Activated B cell treated with CpG ODN at 0.5 μM for 24 hours (primary cell): ENCODE data around the gene ABCB9. TPM values are rescaled to one million over a fixed set of nuclear protein-coding genes. Genes with fewer than 3 reads are reported as not detected.

Source experiments
- ATAC-seq: fragments of 200-7000 bp; cut with Tn5 transposase; one replicate; pipeline ENCODE4 v1.10.0; 2021; ENCODE audit warnings: low read depth, mild to moderate bottlenecking, moderate library complexity
- CTCF ChIA-PET: fragments of 350-600 bp; sonication (Branson Sonifier 250); formaldehyde crosslinking; loops from one replicate; lab custom pipeline; 2021; ENCODE audit warnings: antibody characterized with exemption; lab: Charles Lee
- POLR2A ChIA-PET: fragments of 350-600 bp; sonication (Branson Sonifier 250); formaldehyde crosslinking; loops from one replicate; lab custom pipeline; 2021; ENCODE audit warnings: antibody characterized with exemption; lab: Charles Lee
- DNase-seq: peaks from one replicate; pipeline ENCODE4 v3.0.0; 2022
- H3K27ac Mint-ChIP-seq: one replicate; pipeline ENCODE4 v1.8.0; 2020; ENCODE audit warnings: mixed read lengths
- H3K27me3 Mint-ChIP-seq: one replicate; pipeline ENCODE4 v1.8.0; 2021; ENCODE audit warnings: mixed read lengths
- H3K36me3 Mint-ChIP-seq: one replicate; pipeline ENCODE4 v1.8.0; 2021; ENCODE audit warnings: low read depth, mixed read lengths
- H3K4me1 Mint-ChIP-seq: one replicate; pipeline ENCODE4 v1.8.0; 2021; ENCODE audit warnings: mixed read lengths
- H3K4me3 Mint-ChIP-seq: one replicate; pipeline ENCODE4 v1.8.0; 2020; ENCODE audit warnings: mild to moderate bottlenecking, mixed read lengths
- H3K9me3 Mint-ChIP-seq: one replicate; pipeline ENCODE4 v1.8.0; 2020; ENCODE audit warnings: mixed read lengths
- intact Hi-C: fragments of 100-400 bp; cut with micrococcal nuclease; formaldehyde crosslinking; loops from one replicate; pipeline ENCODE4 v1.15.1; 2024
- total RNA-seq: library from RNA; stranded (reverse); gene quantifications from 2 replicates; pipeline ENCODE4 v1.2.3, GENCODE V29; 2022
- TF ChIP-seq, protein P1 (sequence below): fragments of 200-600 bp; IDR thresholded peaks from one replicate; pipeline ENCODE4 v1.8.0; 2022; ENCODE audit warnings: antibody characterized with exemption, mild to moderate bottlenecking

Gene ABCB9
- total RNA-seq, 1 donor from 2014 or later: 4.6 TPM

DNA sequence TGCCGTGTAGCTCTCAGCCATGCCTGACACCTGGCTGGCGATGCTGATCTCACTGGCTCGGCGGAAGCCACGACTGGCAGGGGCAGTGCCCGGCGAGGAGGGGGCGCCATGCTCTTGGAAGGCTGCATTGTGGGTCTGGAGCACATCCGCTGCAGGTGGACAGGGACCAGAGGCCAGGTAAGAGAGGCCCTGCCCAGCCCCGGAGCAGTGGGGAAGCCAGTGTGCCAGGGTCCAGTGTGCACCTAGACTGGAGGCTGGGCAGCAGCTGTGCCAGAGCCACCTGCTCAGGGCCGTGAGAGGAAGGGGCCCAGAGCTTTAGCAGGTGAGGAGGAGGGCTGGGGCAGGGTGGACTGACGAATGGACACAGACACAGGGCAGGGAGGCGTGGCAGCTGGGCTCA, 24.3 kb upstream of the ABCB9 start:
- H3K27me3 Mint-ChIP-seq: no peaks in the 10 kb centered on the region
- no peak overlapping the region for H3K27ac Mint-ChIP-seq
- intact Hi-C loops: no loop called here
- H3K9me3 Mint-ChIP-seq: no peaks in the 10 kb centered on the region
- no peak for DNase-seq
- peaks cover 4% of the 10 kb centered on the region for H3K4me1 Mint-ChIP-seq
- H3K4me3 Mint-ChIP-seq: no peak overlapping the region
- CTCF ChIA-PET: no interaction called here
- peaks cover 5% of the 10 kb centered on the region for H3K36me3 Mint-ChIP-seq
- TF ChIP-seq, protein P1, sequence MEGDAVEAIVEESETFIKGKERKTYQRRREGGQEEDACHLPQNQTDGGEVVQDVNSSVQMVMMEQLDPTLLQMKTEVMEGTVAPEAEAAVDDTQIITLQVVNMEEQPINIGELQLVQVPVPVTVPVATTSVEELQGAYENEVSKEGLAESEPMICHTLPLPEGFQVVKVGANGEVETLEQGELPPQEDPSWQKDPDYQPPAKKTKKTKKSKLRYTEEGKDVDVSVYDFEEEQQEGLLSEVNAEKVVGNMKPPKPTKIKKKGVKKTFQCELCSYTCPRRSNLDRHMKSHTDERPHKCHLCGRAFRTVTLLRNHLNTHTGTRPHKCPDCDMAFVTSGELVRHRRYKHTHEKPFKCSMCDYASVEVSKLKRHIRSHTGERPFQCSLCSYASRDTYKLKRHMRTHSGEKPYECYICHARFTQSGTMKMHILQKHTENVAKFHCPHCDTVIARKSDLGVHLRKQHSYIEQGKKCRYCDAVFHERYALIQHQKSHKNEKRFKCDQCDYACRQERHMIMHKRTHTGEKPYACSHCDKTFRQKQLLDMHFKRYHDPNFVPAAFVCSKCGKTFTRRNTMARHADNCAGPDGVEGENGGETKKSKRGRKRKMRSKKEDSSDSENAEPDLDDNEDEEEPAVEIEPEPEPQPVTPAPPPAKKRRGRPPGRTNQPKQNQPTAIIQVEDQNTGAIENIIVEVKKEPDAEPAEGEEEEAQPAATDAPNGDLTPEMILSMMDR: no peak
- POLR2A ChIA-PET: interaction anchor here (1.2 to 1.5 kb wide), 2 partner anchors 11 to 16 kb away, joined by 3 read pairs; partner anchors contain the start of genes ARL6IP4 and OGFOD2
- no peak for ATAC-seq

DNA sequence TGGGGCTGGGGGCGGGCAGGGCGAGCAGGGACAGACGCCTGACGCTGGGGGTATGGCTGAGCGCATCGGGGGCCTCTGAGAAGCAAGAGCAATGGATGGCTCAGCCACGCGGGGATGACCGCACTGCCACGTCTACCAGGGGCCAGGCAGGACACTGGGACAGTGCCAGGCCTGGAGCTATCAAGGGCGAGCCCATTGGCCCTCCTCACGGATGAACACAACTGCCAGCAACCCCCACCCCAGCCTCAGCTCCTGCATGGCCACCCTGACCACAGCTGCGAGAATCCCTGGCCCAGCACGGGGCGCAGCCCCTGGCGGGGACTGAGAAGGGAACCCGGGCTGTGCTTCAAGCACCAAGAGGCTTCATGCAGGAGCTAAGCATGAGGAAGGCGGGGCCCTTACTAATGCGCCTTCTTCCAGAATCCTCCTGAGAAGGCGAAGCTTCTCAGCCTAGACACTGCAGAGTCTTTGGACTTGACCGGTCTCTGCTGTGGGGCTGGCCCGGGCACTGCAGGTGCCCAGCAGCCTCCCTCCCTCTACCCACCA, 23.7 kb upstream of the ABCB9 start:
- DNase-seq (no peak), ATAC-seq (no peak)
- POLR2A ChIA-PET: interaction anchor here (1.2 to 1.5 kb wide), 2 partner anchors 10 to 15 kb away, joined by 3 read pairs; partner anchors contain the start of genes ARL6IP4 and OGFOD2
- Mint-ChIP-seq H3K4me1 (peaks cover 5% of the 10 kb centered on the region), H3K36me3 (peaks cover 8% of the 10 kb centered on the region), H3K27ac (no peak overlapping the region), H3K4me3 (no peak overlapping the region), H3K27me3 (no peaks in the 10 kb centered on the region), H3K9me3 (no peaks in the 10 kb centered on the region)
- intact Hi-C loops: no loop called here
- CTCF ChIA-PET: no interaction called here
- TF ChIP-seq, protein P1: no peak

DNA sequence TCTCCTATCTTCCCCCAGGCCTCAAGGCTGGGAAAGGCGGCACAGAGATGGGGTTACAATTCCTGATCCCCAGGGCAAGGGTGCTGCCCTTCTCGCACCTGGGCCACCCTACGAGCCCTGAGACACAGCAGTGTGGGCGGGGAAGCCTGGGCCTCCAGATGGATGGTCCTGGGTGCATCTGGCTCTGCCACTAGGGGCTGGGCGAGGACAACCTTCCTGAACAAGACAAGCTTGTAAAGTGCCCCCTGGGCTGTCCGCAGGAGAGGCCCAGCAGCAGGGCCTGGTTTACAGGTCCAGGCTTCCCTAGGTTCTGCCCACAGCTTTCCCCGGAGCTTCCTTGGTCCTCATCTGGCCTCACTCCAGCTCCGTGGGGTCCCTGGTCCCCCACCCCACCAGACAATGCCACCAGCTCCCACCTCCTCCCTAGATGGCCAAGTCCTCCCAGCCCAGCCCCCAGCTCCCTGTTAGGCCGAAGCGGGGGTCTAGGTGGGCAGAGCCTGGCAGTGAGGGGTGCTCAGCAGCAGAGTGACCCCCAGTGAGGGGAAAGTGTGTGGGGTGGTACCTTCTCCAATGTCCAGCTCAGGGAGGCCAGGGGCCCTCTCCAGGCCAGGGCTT, 23.1 kb upstream of the ABCB9 start:
- TF ChIP-seq, protein P1: no peak
- Mint-ChIP-seq H3K4me1 (peaks cover 11% of the 10 kb centered on the region), H3K27me3 (no peaks in the 10 kb centered on the region)

DNA sequence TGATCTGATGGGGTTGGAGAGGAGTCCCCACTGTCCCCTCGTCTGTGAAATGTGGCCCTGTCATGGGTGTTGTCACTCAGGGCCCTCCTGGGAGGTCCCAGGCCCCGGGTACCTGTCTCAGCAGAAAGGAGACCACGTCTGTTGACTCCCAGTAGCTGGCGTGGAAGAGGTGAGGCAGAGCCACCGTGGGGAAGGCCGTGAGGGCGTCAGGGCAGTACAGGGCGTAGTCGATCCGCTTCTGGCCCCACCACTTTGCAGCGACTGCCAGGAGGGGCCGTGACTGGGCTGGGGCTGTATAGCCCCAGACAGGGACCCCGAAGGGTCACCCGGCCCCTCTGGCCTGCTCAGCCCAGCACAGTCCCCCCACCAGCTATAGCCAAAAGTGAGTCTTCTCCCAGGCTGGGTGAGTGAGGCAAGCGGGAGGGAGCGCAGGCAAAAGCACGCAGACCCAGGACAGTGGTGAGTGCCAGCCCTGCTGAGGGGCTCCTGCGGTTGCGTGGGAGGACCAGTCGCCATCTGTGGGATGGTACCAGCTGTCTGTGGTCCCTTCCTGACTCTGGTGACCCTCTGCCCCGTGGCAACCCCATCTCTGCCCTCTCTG, 22.4 kb upstream of the ABCB9 start:
- Mint-ChIP-seq H3K4me3 (no peak overlapping the region), H3K36me3 (peaks cover 16% of the 10 kb centered on the region)

More for the DNA sequence above, 23.1 kb upstream of the ABCB9 start:
- ATAC-seq (no peak), DNase-seq (no peak)
- ChIA-PET POLR2A (interaction anchor here (0.5 to 1.5 kb wide), 3 partner anchors 9 to 23 kb away, joined by 3 to 8 read pairs (median 3); partner anchors contain the start of genes ABCB9, ARL6IP4 and OGFOD2), CTCF (no interaction called here)
- intact Hi-C loops: no loop called here
- peaks cover 11% of the 10 kb centered on the region for H3K36me3 Mint-ChIP-seq
- H3K27ac Mint-ChIP-seq: no peak overlapping the region
- H3K4me3 Mint-ChIP-seq: no peak overlapping the region
- no peaks in the 10 kb centered on the region for H3K9me3 Mint-ChIP-seq

More for the DNA sequence above, 22.4 kb upstream of the ABCB9 start:
- POLR2A ChIA-PET: interaction anchor here (0.5 kb wide), 1 partner anchor 23 kb away, joined by 8 read pairs; the partner anchor contains the start of gene ABCB9
- DNase-seq (no peak), ATAC-seq (no peak)
- Mint-ChIP-seq H3K27me3 (no peaks in the 10 kb centered on the region), H3K9me3 (no peaks in the 10 kb centered on the region), H3K27ac (no peak overlapping the region), H3K4me1 (peaks cover 14% of the 10 kb centered on the region)
- TF ChIP-seq, protein P1: no peak
- CTCF ChIA-PET: no interaction called here
- intact Hi-C loops: no loop called here
